ENCODE results near the gene GLCCI1.

The GLCCI1 gene

GRCh38 chr7:8130663-8131062 lies 162.1 kb downstream of the GLCCI1 start:
- DNase-seq (ENCODE audit: low read depth in 2 of 2), result no peak

GRCh38 chr7:8131694-8132605 lies 163.4 kb downstream of the GLCCI1 start:
- DNase-seq (ENCODE audit: low read depth in 2 of 2), result no peak

GRCh38 chr7:8133188-8133848 lies 164.7 kb downstream of the GLCCI1 start:
- no peak for DNase-seq (ENCODE audit: low read depth in 2 of 2)

- DNase-seq (ENCODE audit: low read depth in 2 of 2), result no peak
Measured at GRCh38 chr7:8134089-8134733, 165.6 kb downstream of the GLCCI1 start.

- no peak for DNase-seq (ENCODE audit: low read depth in 2 of 2)
Measured at GRCh38 chr7:8135417-8135816, 166.8 kb downstream of the GLCCI1 start.

- no peak for DNase-seq (ENCODE audit: low read depth in 2 of 2)
Measured at GRCh38 chr7:8136051-8136730, 167.6 kb downstream of the GLCCI1 start.
